ENCODE results near the gene MACC1. TPM values are rescaled to one million over a fixed set of nuclear protein-coding genes. Genes with fewer than 3 reads are reported as not detected.
"Not testable (repeated sequence)": the region's sequence is repeated elsewhere in the genome, so short reads cannot be mapped to it uniquely, and the experiment has no call there.

The MACC1 gene
- total RNA-seq, 1 experiment from 2014 or later: 0.46 TPM

- no peak for DNase-seq (ENCODE audit: low spot score)
These were observed 85.4 kb downstream of the MACC1 start for GRCh38 chr7:20131776-20132175.

GRCh38 chr7:20129920-20130319 is 87.3 kb downstream of the MACC1 start:
- no peak for DNase-seq (ENCODE audit: low spot score)

- DNase-seq (ENCODE audit: low spot score): no peak
These were observed 89.2 kb downstream of the MACC1 start for GRCh38 chr7:20128001-20128400.

GRCh38 chr7:20126060-20126459 is 91.1 kb downstream of the MACC1 start:
- not testable (repeated sequence) for DNase-seq (ENCODE audit: low spot score)

GRCh38 chr7:20124087-20124486 is 93.1 kb downstream of the MACC1 start:
- not testable (repeated sequence) for DNase-seq (ENCODE audit: low spot score)

- DNase-seq (ENCODE audit: low spot score): not testable (repeated sequence)
These were observed 94.4 kb downstream of the MACC1 start for GRCh38 chr7:20122653-20123316.

- no peak for DNase-seq (ENCODE audit: low spot score)
These were observed 95.1 kb downstream of the MACC1 start for GRCh38 chr7:20122073-20122472.

- no peak for DNase-seq (ENCODE audit: low spot score)
These were observed 95.8 kb downstream of the MACC1 start for GRCh38 chr7:20121404-20121803.

GRCh38 chr7:20120611-20121168 is 96.5 kb downstream of the MACC1 start:
- DNase-seq (ENCODE audit: low spot score): not testable (repeated sequence)

GRCh38 chr7:20116869-20117268 is 100.3 kb downstream of the MACC1 start:
- DNase-seq (ENCODE audit: low spot score): no peak

GRCh38 chr7:20114468-20114867 is 102.7 kb downstream of the MACC1 start:
- no peak for DNase-seq (ENCODE audit: low spot score)

GRCh38 chr7:20113427-20114027 is 103.7 kb downstream of the MACC1 start:
- DNase-seq (ENCODE audit: low spot score): no peak

GRCh38 chr7:20112696-20113095 is 104.5 kb downstream of the MACC1 start:
- no peak for DNase-seq (ENCODE audit: low spot score)

- DNase-seq (ENCODE audit: low spot score): no peak
These were observed 105.2 kb downstream of the MACC1 start for GRCh38 chr7:20111821-20112542.

GRCh38 chr7:20107582-20107981 is 109.6 kb downstream of the MACC1 start:
- DNase-seq (ENCODE audit: low spot score): no peak

GRCh38 chr7:20104696-20105095 is 112.5 kb downstream of the MACC1 start:
- peak; percentile 72 for DNase-seq (ENCODE audit: low spot score)

GRCh38 chr7:20102982-20103381 is 114.2 kb downstream of the MACC1 start:
- DNase-seq (ENCODE audit: low spot score): no peak

GRCh38 chr7:20095862-20096261 is 121.3 kb downstream of the MACC1 start:
- DNase-seq (ENCODE audit: low spot score): no peak

- DNase-seq (ENCODE audit: low spot score): no peak
These were observed 121.7 kb downstream of the MACC1 start for GRCh38 chr7:20095436-20095835.

GRCh38 chr7:20089431-20089830 is 127.8 kb downstream of the MACC1 start:
- no peak for DNase-seq (ENCODE audit: low spot score)

GRCh38 chr7:20085086-20085485 is 132.1 kb downstream of the MACC1 start:
- no peak for DNase-seq (ENCODE audit: low spot score)

All from H4 (cell line).